Thoracic aorta (tissue), 2 donors: Measurements from ENCODE around the gene PPP4R3B. TPM values are rescaled to one million over a fixed set of nuclear protein-coding genes. Genes with fewer than 3 reads are reported as not detected.

Experiments
- ATAC-seq: fragments of 150-250 bp; one replicate; pipeline ENCODE4 v1.8.0; 2017; ENCODE audit warnings: low read depth; ENCODE audit not compliant: insufficient number of reproducible peaks, low FRiP score
- DNase-seq: peaks from one replicate; pipeline ENCODE4 v3.0.0-alpha.2; 2020; ENCODE audit warnings: low spot score
- H3K27ac ChIP-seq, 2 donors: fragments of 200-600 bp; sonication (generic); 1 replicate in 1 of 2; 2 replicates in 1 of 2; pipeline ENCODE4 v1.5.1; 2016; ENCODE audit warnings: mild to moderate bottlenecking in 2 of 2, moderate library complexity in 2 of 2
- H3K27me3 ChIP-seq: fragments of 200-600 bp; sonication (generic); replicated peaks from 2 replicates; pipeline ENCODE4 v1.6.0; 2016; ENCODE audit warnings: mild to moderate bottlenecking; ENCODE audit not compliant: insufficient read depth
- H3K36me3 ChIP-seq: fragments of 200-600 bp; sonication (generic); one replicate; pipeline ENCODE4 v1.5.1; 2016
- H3K4me1 ChIP-seq, 2 donors: fragments of 200-600 bp; sonication (generic); 1 replicate in 1 of 2; 2 replicates in 1 of 2; pipeline versions ENCODE4 v1.5.1 to v1.6.0; 2016; ENCODE audit warnings: low read depth in 2 of 2, mild to moderate bottlenecking in 1 of 2; ENCODE audit not compliant: control insufficient read depth in 1 of 2
- H3K4me3 ChIP-seq: fragments of 200-600 bp; sonication (generic); 2 replicates; pipeline ENCODE4 v1.5.1; 2016; ENCODE audit warnings: mild to moderate bottlenecking
- H3K9me3 ChIP-seq: fragments of 200-600 bp; sonication (generic); 2 replicates; pipeline ENCODE4 v1.5.1; 2016
- total RNA-seq, 2 donors: library from RNA; depleted of rRNA; stranded (reverse); fragments of >200 nt; gene quantifications; one replicate each; pipeline versions ENCODE4 v1.1.0 to v1.2.3, GENCODE V29; 2016
- TF ChIP-seq, protein P1 (sequence below): fragments of 200-600 bp; sonication (generic); IDR thresholded peaks from one replicate; pipeline ENCODE4 v1.5.1; 2019; ENCODE audit warnings: antibody characterized with exemption

Gene PPP4R3B
- total RNA-seq, result 10 to 100 TPM; 41.2 to 69.6 TPM

DNA sequence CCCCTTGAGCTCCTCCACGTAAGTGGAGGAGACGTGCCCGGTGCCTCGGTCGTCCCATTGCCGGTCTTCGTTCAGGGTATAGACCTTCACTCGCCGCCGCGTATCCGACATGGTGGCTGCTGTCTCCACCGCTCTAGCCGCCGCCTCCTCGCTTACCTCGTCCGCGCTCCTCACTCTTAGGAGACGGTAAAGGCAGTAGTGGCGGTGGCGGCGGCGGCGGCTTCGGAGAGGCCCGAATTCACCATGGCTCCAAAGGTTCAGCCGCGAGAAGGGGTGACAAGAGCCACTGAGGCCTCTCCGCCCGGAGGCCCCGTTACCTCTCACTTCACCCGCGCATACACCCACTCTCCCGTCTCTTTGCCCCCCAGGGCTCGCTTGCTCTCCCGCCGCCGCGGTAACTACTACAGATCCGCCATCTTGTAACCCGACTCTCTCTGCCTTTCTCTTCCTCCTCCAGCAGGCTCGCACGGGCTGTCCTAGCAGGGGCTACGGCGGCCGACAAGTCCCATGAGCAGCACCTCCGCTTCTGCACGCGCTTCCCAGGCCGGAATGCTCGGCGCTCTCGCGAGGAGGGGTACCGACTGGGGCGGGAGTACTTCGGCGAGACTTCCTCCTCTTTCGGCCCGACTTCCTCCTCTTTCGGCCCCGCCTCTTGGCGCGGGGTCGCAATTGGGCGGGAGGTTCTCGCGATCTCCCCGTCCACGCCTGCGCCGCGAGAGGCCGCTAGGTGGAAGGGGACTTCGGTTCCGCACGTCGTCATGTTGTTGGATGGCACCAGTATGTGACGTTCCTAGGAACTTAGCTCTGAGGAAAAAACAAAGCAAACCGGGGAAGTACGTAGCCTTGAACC is at the start of gene PPP4R3B:
Gene PPP4R3B (minus strand): TSS at position 448 of the 850 bp plus-strand sequence. CDS start 337 bp downstream, at position 111.
- Histone ChIP-seq H3K4me3 (peak within 1 kb of the TSS; percentile 93), H3K4me1 (peaks cover 24 to 51% of the 10 kb centered on the region in 2 donors), H3K9me3 (no peaks in the 10 kb centered on the region), H3K36me3 (peaks cover 3% of the 10 kb centered on the region), H3K27me3 (no peaks in the 10 kb centered on the region), H3K27ac (peak within 1 kb of the TSS; percentile 91 to 98)
- TF ChIP-seq, protein P1, sequence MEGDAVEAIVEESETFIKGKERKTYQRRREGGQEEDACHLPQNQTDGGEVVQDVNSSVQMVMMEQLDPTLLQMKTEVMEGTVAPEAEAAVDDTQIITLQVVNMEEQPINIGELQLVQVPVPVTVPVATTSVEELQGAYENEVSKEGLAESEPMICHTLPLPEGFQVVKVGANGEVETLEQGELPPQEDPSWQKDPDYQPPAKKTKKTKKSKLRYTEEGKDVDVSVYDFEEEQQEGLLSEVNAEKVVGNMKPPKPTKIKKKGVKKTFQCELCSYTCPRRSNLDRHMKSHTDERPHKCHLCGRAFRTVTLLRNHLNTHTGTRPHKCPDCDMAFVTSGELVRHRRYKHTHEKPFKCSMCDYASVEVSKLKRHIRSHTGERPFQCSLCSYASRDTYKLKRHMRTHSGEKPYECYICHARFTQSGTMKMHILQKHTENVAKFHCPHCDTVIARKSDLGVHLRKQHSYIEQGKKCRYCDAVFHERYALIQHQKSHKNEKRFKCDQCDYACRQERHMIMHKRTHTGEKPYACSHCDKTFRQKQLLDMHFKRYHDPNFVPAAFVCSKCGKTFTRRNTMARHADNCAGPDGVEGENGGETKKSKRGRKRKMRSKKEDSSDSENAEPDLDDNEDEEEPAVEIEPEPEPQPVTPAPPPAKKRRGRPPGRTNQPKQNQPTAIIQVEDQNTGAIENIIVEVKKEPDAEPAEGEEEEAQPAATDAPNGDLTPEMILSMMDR, result peak; percentile 62
- ATAC-seq (peak; percentile 95), DNase-seq (peak; percentile 96)

- peaks cover 12% of the 10 kb centered on the region for H3K36me3 ChIP-seq
- ATAC-seq, result no peak
These were observed 35.8 kb upstream of the PPP4R3B start for GRCh38 chr2:55653255-55653654.

GRCh38 chr2:55649211-55649610 is 31.8 kb upstream of the PPP4R3B start:
- TF ChIP-seq, protein P1, result no peak
- Histone ChIP-seq H3K27ac (no peak overlapping the region), H3K27me3 (no peaks in the 10 kb centered on the region), H3K4me3 (no peak overlapping the region), H3K9me3 (no peaks in the 10 kb centered on the region), H3K36me3 (peaks cover 16% of the 10 kb centered on the region), H3K4me1 (no peaks in the 10 kb centered on the region)
- DNase-seq (no peak), ATAC-seq (no peak)

More at GRCh38 chr2:55653255-55653654, 35.8 kb upstream of the PPP4R3B start:
- Histone ChIP-seq H3K27me3 (no peaks in the 10 kb centered on the region), H3K9me3 (no peaks in the 10 kb centered on the region), H3K27ac (no peak overlapping the region), H3K4me3 (no peak overlapping the region), H3K4me1 (no peaks in the 10 kb centered on the region)
- TF ChIP-seq, protein P1, result no peak
- DNase-seq, result no peak

DNA sequence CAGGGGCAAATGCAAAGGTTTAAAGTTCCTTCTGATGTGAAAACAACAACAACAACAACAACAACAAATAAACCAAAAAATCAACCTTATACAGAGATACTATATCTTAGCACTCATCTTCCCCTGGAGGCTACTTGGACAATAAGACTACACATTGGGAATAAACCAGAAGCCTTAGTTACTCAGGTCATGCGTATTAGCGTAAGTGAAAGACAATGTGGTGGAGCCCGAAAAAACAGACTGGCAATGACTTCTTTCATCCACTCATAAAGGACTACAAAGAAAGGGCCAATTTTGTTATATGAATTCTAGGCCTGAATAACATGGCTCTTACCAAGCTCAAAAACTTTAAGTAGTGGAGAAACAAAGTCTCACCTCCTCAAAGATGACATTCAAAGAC is 19.4 kb upstream of the PPP4R3B start:
- peaks cover 29% of the 10 kb centered on the region for H3K36me3 ChIP-seq
- no peak overlapping the region for H3K27ac ChIP-seq
- no peaks in the 10 kb centered on the region for H3K4me1 ChIP-seq
- DNase-seq, result no peak
- no peaks in the 10 kb centered on the region for H3K9me3 ChIP-seq
- no peaks in the 10 kb centered on the region for H3K27me3 ChIP-seq
- ATAC-seq, result no peak
- TF ChIP-seq, protein P1, result no peak
- H3K4me3 ChIP-seq, result no peak overlapping the region

DNA sequence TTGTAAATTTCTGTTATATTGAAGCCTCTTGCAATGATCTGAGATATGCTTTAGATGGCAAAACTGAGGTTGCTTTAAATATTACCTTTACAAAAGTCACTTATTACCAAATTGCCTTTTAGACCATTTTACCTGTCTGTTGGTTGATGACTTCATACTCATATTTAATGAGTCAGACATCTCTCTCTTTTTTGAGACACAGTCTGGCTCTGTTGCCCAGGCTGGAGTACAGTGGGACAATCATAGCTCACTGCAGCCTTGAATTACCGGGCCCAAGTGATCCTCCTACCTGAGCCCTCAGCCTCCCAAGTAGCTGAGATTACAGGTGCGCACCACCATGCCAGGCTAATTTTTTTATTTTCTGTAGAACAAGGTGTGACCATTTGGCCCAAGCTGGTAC is 11.5 kb upstream of the PPP4R3B start:
- Histone ChIP-seq H3K27ac (no peak overlapping the region), H3K4me3 (no peak overlapping the region), H3K36me3 (no peaks in the 10 kb centered on the region), H3K27me3 (no peaks in the 10 kb centered on the region), H3K4me1 (peaks cover 1 to 7% of the 10 kb centered on the region in 2 donors), H3K9me3 (no peaks in the 10 kb centered on the region)
- TF ChIP-seq, protein P1, result no peak
- no peak for DNase-seq
- ATAC-seq, result no peak
